ENCODE measurements around the gene WDFY4. TPM values are rescaled to one million over a fixed set of nuclear protein-coding genes. Genes with fewer than 3 reads are reported as not detected.

WDFY4 gene
- total and polyA plus RNA-seq, 2 experiments from 2014 or later: 0.14 TPM; not detected in 1

- Histone ChIP-seq H3K79me2 (replicated peaks; ENCODE audit: insufficient read depth) (no peaks in the 10 kb centered on the region), H3K27ac (ENCODE audit: low read depth) (no peak overlapping the region), H3F3A (replicated peaks; ENCODE audit: low read depth) (no peaks in the 10 kb centered on the region), H3K27me3 (ENCODE audit: insufficient read depth) (no peaks in the 10 kb centered on the region), H2AFZ (no peak overlapping the region), H3K36me3 (ENCODE audit: insufficient read depth) (no peaks in the 10 kb centered on the region), H3K4me1 (ENCODE audit: insufficient read depth) (no peaks in the 10 kb centered on the region), H3K4me3 (no peak overlapping the region), H4K20me1 (replicated peaks; ENCODE audit: insufficient read depth) (no peaks in the 10 kb centered on the region), H3K4me2 (no peak overlapping the region), H3K9me2 (ENCODE audit: insufficient read depth) (no peaks in the 10 kb centered on the region; the same call in 1 of the 2 replicates)
- Mint-ChIP-seq H3K27ac (no peak overlapping the region), H3K4me3 (no peak overlapping the region), H3K36me3 (ENCODE audit: low read depth) (no peaks in the 10 kb centered on the region), H3K4me1 (no peaks in the 10 kb centered on the region), H3K9me3 (no peaks in the 10 kb centered on the region; the same call in 1 of the 3 replicates), H3K27me3 (ENCODE audit: insufficient read depth, low read depth, poor library complexity) (peaks cover 5% of the 10 kb centered on the region)
- TF ChIP-seq EZH2 (IDR thresholded peaks at IDR 0.05; ENCODE audit: low read depth, unreplicated experiment): no peak
- no peak for TF ChIP-seq JUNB (IDR thresholded peaks at IDR 0.05; ENCODE audit: unreplicated experiment)
- no peak for TF ChIP-seq EZH2phosphoT487 (IDR thresholded peaks at IDR 0.05; ENCODE audit: unreplicated experiment)
- no peak for TF ChIP-seq ETS1 (IDR thresholded peaks at IDR 0.05)
- TF ChIP-seq STAT1 (IDR thresholded peaks at IDR 0.05; ENCODE audit: unreplicated experiment): no peak
- no peak for TF ChIP-seq CTCF (conservative IDR thresholded peaks at IDR 0.05; ENCODE audit: low read depth in 2 of 2)
- TF ChIP-seq POLR2AphosphoS5 (IDR thresholded peaks at IDR 0.05; ENCODE audit: low read depth): no peak
- no peak for TF ChIP-seq ZNF462 (CRISPR knock-in tag; IDR thresholded peaks at IDR 0.05)
- TF ChIP-seq CREB1 (CRISPR knock-in tag; IDR thresholded peaks at IDR 0.05; ENCODE audit: low read depth): no peak
- TF ChIP-seq NANOG (IDR thresholded peaks at IDR 0.05; ENCODE audit: borderline replicate concordance): no peak
- no peak for TF ChIP-seq ZNF114 (CRISPR knock-in tag; IDR thresholded peaks at IDR 0.05)
- TF ChIP-seq ZNF331 (CRISPR knock-in tag; IDR thresholded peaks at IDR 0.05; ENCODE audit: low read depth): no peak
- no peak for TF ChIP-seq REST (IDR thresholded peaks at IDR 0.05; ENCODE audit: unreplicated experiment)
- no peak for DNase-seq (ENCODE audit: low spot score)
- ATAC-seq: no peak
These were observed 108.0 kb downstream of the WDFY4 start for GRCh38 chr10:48792687-48793096.
